Loucy (cell line): ENCODE results near the gene SORBS1.

Experiments
- H2AFZ ChIP-seq: fragments of 200-600 bp; sonication (generic); 2 replicates; pipeline ENCODE4 v1.6.0; 2016; ENCODE audit warnings: antibody characterized with exemption, mild to moderate bottlenecking, low read length, moderate library complexity
- H3F3A ChIP-seq: fragments of 200-600 bp; 2 replicates; pipeline ENCODE4 v1.6.0; 2016; ENCODE audit warnings: antibody characterized with exemption, low read depth, mild to moderate bottlenecking
- H3K27me3 ChIP-seq: fragments of 200-600 bp; sonication (generic); 2 replicates; pipeline ENCODE4 v1.6.1; 2014; ENCODE audit warnings: low read length, mild to moderate bottlenecking; ENCODE audit not compliant: insufficient read depth, poor library complexity, severe bottlenecking
- H3K36me3 ChIP-seq: fragments of 200-600 bp; sonication (generic); 2 replicates; pipeline ENCODE4 v1.6.1; 2016; ENCODE audit warnings: low read length; ENCODE audit not compliant: insufficient read depth
- H3K4me1 ChIP-seq: fragments of 200-600 bp; sonication (generic); 2 replicates; pipeline ENCODE4 v1.5.1; 2014; ENCODE audit warnings: low read length, mild to moderate bottlenecking; ENCODE audit not compliant: insufficient read depth, poor library complexity, severe bottlenecking
- H3K4me2 ChIP-seq: fragments of 200-600 bp; sonication (generic); 2 replicates; pipeline ENCODE4 v1.6.0; 2014; ENCODE audit warnings: antibody characterized with exemption, low read length, low read depth, mild to moderate bottlenecking; ENCODE audit not compliant: poor library complexity, severe bottlenecking
- H3K4me3 ChIP-seq: fragments of 200-600 bp; sonication (generic); 2 replicates; pipeline ENCODE4 v1.5.1; 2014; ENCODE audit warnings: low read length, mild to moderate bottlenecking, mixed read lengths; ENCODE audit not compliant: poor library complexity, severe bottlenecking
- H3K79me2 ChIP-seq: fragments of 200-600 bp; sonication (generic); 2 replicates; pipeline ENCODE4 v1.6.1; 2014; ENCODE audit warnings: low read length; ENCODE audit not compliant: insufficient read depth
- H3K9ac ChIP-seq: fragments of 200-600 bp; sonication (generic); 2 replicates; pipeline ENCODE4 v1.6.0; 2014; ENCODE audit warnings: mild to moderate bottlenecking, low read depth, low read length, moderate library complexity; ENCODE audit not compliant: poor library complexity, severe bottlenecking
- H3K9me2 ChIP-seq: fragments of 200-600 bp; sonication (generic); replicated peaks from 2 replicates; pipeline ENCODE4 v1.6.1; 2016; ENCODE audit warnings: low read depth, low read length, mixed read lengths
- H3K9me3 ChIP-seq: fragments of 200-600 bp; sonication (generic); 2 replicates; pipeline ENCODE4 v1.6.1; 2014; ENCODE audit warnings: mild to moderate bottlenecking, antibody characterized with exemption, low read length, low read depth; ENCODE audit not compliant: insufficient read depth
- H4K20me1 ChIP-seq: fragments of 200-600 bp; sonication (generic); 2 replicates; pipeline ENCODE4 v1.6.0; 2014; ENCODE audit warnings: antibody characterized with exemption, low read length, mild to moderate bottlenecking; ENCODE audit not compliant: insufficient read depth, poor library complexity, severe bottlenecking
- EZH2phosphoT487 ChIP-seq: fragments of 200-600 bp; IDR thresholded peaks from 2 replicates; pipeline ENCODE4 v1.6.1; 2018; ENCODE audit warnings: antibody characterized with exemption, mild to moderate bottlenecking, moderate library complexity, borderline replicate concordance
- TF ChIP-seq, protein P1 (sequence below): fragments of 200-600 bp; sonication (generic); conservative IDR thresholded peaks from 2 replicates; pipeline ENCODE4 v1.5.1; 2014; ENCODE audit warnings: mild to moderate bottlenecking, antibody characterized with exemption, low read length

Gene SORBS1

DNA sequence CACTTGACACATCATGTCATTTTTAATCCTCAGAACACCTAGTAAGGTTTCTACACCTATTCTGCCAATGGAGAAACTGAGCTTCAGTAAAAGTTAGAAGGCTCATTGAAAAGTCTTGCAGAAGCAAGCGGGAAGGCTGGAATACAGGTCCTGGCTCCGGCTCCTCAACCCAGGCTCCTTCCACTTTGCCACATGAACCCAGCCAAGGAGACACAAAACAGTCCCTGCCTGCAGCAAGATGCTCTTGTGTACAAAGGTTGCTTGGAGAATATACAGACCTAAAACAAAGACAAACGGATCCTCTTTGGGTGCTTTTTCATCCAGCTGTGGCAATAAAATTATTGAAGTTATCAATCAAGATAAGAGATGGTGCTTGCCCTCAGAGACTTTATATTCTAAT is 106.8 kb downstream of the SORBS1 start:
- no peak overlapping the region for H3K4me2 ChIP-seq
- no peaks in the 10 kb centered on the region for H3K4me1 ChIP-seq
- no peaks in the 10 kb centered on the region for H4K20me1 ChIP-seq
- H3K4me3 ChIP-seq, result no peak overlapping the region
- TF ChIP-seq EZH2phosphoT487, result no peak
- TF ChIP-seq, protein P1, sequence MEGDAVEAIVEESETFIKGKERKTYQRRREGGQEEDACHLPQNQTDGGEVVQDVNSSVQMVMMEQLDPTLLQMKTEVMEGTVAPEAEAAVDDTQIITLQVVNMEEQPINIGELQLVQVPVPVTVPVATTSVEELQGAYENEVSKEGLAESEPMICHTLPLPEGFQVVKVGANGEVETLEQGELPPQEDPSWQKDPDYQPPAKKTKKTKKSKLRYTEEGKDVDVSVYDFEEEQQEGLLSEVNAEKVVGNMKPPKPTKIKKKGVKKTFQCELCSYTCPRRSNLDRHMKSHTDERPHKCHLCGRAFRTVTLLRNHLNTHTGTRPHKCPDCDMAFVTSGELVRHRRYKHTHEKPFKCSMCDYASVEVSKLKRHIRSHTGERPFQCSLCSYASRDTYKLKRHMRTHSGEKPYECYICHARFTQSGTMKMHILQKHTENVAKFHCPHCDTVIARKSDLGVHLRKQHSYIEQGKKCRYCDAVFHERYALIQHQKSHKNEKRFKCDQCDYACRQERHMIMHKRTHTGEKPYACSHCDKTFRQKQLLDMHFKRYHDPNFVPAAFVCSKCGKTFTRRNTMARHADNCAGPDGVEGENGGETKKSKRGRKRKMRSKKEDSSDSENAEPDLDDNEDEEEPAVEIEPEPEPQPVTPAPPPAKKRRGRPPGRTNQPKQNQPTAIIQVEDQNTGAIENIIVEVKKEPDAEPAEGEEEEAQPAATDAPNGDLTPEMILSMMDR, result no peak
- H3K27me3 ChIP-seq, result no peaks in the 10 kb centered on the region
- H3K9ac ChIP-seq, result no peak overlapping the region
- no peaks in the 10 kb centered on the region for H3F3A ChIP-seq
- no peaks in the 10 kb centered on the region for H3K79me2 ChIP-seq
- no peak overlapping the region for H2AFZ ChIP-seq
- no peaks in the 10 kb centered on the region for H3K9me2 ChIP-seq
- no peaks in the 10 kb centered on the region for H3K36me3 ChIP-seq
- no peaks in the 10 kb centered on the region for H3K9me3 ChIP-seq

DNA sequence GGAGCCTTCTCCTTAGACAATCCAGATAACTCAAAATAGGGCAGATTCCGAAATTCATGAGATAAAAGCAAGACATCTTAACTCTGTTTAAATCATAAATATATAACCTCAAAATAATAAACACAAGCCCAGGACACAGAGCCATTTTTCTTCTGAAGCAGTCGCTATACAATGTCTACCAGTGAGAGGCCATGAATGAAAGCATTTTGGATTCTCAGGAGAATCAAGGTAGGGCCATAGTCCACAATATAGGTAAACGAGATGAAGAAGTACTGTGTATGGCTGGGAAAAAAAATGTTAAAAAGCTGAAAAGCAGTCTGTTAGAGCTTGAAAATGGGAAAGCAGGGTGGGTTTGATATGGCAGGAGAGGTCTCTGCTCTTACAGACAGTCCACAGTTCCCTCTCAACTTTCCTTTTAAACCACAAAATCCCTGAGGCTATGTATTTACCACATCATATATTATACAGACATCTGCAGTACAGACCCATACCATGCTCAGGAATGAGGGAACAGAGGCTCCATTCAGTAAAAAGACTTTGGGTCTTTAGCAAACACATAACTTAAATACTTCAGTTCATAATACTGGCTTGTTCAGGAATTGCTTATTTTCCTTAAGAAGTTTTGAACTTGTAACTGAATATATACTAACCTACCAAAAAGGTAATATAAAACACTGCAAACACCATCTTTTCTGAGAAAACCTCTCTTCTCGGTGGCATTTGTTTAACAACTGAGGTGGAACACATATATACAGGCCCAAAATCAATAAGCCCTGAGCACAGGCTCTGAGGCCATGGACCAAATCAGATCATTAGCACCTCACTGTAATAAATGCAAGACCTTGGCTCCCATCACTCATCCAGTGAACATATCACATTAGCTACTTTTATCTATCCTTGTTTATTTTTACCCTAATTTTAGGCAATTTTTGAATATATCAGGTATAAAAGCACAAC is 109.3 kb downstream of the SORBS1 start:
- no peak overlapping the region for H2AFZ ChIP-seq
- no peak overlapping the region for H3K9ac ChIP-seq
- H3F3A ChIP-seq, result no peaks in the 10 kb centered on the region
- no peaks in the 10 kb centered on the region for H3K9me2 ChIP-seq
- no peak overlapping the region for H3K4me3 ChIP-seq
- no peaks in the 10 kb centered on the region for H3K36me3 ChIP-seq
- no peaks in the 10 kb centered on the region for H3K79me2 ChIP-seq
- no peaks in the 10 kb centered on the region for H3K4me1 ChIP-seq
- no peak overlapping the region for H3K4me2 ChIP-seq
- no peaks in the 10 kb centered on the region for H3K9me3 ChIP-seq
- TF ChIP-seq EZH2phosphoT487, result no peak
- TF ChIP-seq, protein P1, result no peak
- H4K20me1 ChIP-seq, result no peaks in the 10 kb centered on the region
- no peaks in the 10 kb centered on the region for H3K27me3 ChIP-seq

DNA sequence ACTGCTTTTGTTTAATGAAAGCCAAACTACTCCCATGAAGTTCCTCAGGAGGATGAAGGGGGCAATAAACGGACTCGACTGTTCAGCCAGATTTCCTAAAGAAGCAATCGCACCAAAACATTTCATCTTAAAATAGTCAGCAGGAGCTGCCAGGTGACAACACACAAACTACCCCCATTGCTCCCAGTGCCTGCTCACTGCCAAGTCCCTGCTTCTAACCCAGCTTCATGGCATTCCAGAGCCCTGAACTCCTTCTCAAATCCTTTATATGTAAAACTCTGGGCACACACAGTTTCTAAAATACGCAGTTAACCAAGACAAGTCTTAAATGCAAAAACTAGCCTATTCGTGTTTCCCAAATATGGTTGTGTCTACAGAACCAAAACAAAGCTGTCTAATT is 110.0 kb downstream of the SORBS1 start:
- no peaks in the 10 kb centered on the region for H3K79me2 ChIP-seq
- H3K27me3 ChIP-seq, result no peaks in the 10 kb centered on the region
- no peaks in the 10 kb centered on the region for H3K9me2 ChIP-seq
- no peaks in the 10 kb centered on the region for H3K36me3 ChIP-seq
- no peak overlapping the region for H3K4me2 ChIP-seq
- TF ChIP-seq EZH2phosphoT487, result no peak
- TF ChIP-seq, protein P1, result no peak
- no peaks in the 10 kb centered on the region for H3F3A ChIP-seq
- H3K9ac ChIP-seq, result no peak overlapping the region
- H3K9me3 ChIP-seq, result no peaks in the 10 kb centered on the region
- no peak overlapping the region for H3K4me3 ChIP-seq
- no peak overlapping the region for H2AFZ ChIP-seq
- H3K4me1 ChIP-seq, result no peaks in the 10 kb centered on the region
- no peaks in the 10 kb centered on the region for H4K20me1 ChIP-seq
